ENCODE measurements around the gene RTF2.

RTF2 gene

GRCh38 chr20:56454754-56455153 lies 13.7 kb upstream of the RTF2 start:
- Histone ChIP-seq H3K4me1 (ENCODE audit: control insufficient read depth, insufficient read depth, low read length) (no peaks in the 10 kb centered on the region), H3K9me3 (replicated peaks; ENCODE audit: low read length) (no peaks in the 10 kb centered on the region), H3K9ac (ENCODE audit: low read depth, low read length) (no peak overlapping the region), H3K36me3 (ENCODE audit: insufficient read depth, low read length) (no peaks in the 10 kb centered on the region), H3K4me3 (ENCODE audit: low read length) (no peak overlapping the region), H3K4me2 (ENCODE audit: low read length) (no peak overlapping the region), H3K27me3 (ENCODE audit: control insufficient read depth, insufficient read depth, low read length) (no peaks in the 10 kb centered on the region)

GRCh38 chr20:56458206-56458821 lies 10.1 kb upstream of the RTF2 start:
- Histone ChIP-seq H3K4me3 (ENCODE audit: low read length) (no peak overlapping the region), H3K4me2 (ENCODE audit: low read length) (no peak overlapping the region), H3K27me3 (ENCODE audit: control insufficient read depth, insufficient read depth, low read length) (peaks cover 6% of the 10 kb centered on the region), H3K4me1 (ENCODE audit: control insufficient read depth, insufficient read depth, low read length) (no peaks in the 10 kb centered on the region), H3K9me3 (replicated peaks; ENCODE audit: low read length) (no peaks in the 10 kb centered on the region), H3K9ac (ENCODE audit: low read depth, low read length) (no peak overlapping the region), H3K36me3 (ENCODE audit: insufficient read depth, low read length) (no peaks in the 10 kb centered on the region)

- H3K4me1 ChIP-seq (ENCODE audit: control insufficient read depth, insufficient read depth, low read length): no peaks in the 10 kb centered on the region
Observed at GRCh38 chr20:56460459-56460858, 8.0 kb upstream of the RTF2 start.

GRCh38 chr20:56461576-56461975 lies 6.9 kb upstream of the RTF2 start:
- H3K4me1 ChIP-seq (ENCODE audit: control insufficient read depth, insufficient read depth, low read length): no peaks in the 10 kb centered on the region
- H3K9me3 ChIP-seq (replicated peaks; ENCODE audit: low read length): no peaks in the 10 kb centered on the region
- no peaks in the 10 kb centered on the region for H3K36me3 ChIP-seq (ENCODE audit: insufficient read depth, low read length)
- H3K9ac ChIP-seq (ENCODE audit: low read depth, low read length): no peak overlapping the region
- no peak overlapping the region for H3K4me2 ChIP-seq (ENCODE audit: low read length)
- peaks cover 6% of the 10 kb centered on the region for H3K27me3 ChIP-seq (ENCODE audit: control insufficient read depth, insufficient read depth, low read length)
- H3K4me3 ChIP-seq (ENCODE audit: low read length): no peak overlapping the region

More at GRCh38 chr20:56460459-56460858, 8.0 kb upstream of the RTF2 start:
- Histone ChIP-seq H3K36me3 (ENCODE audit: insufficient read depth, low read length) (no peaks in the 10 kb centered on the region), H3K4me3 (ENCODE audit: low read length) (no peak overlapping the region), H3K9me3 (replicated peaks; ENCODE audit: low read length) (no peaks in the 10 kb centered on the region), H3K27me3 (ENCODE audit: control insufficient read depth, insufficient read depth, low read length) (peaks cover 6% of the 10 kb centered on the region), H3K9ac (ENCODE audit: low read depth, low read length) (no peak overlapping the region), H3K4me2 (ENCODE audit: low read length) (no peak overlapping the region)

- Histone ChIP-seq H3K27me3 (ENCODE audit: control insufficient read depth, insufficient read depth, low read length) (peaks cover 6% of the 10 kb centered on the region), H3K4me3 (ENCODE audit: low read length) (no peak overlapping the region), H3K9me3 (replicated peaks; ENCODE audit: low read length) (no peaks in the 10 kb centered on the region), H3K4me2 (ENCODE audit: low read length) (no peak overlapping the region), H3K4me1 (ENCODE audit: control insufficient read depth, insufficient read depth, low read length) (peaks cover 6% of the 10 kb centered on the region), H3K9ac (ENCODE audit: low read depth, low read length) (no peak overlapping the region), H3K36me3 (ENCODE audit: insufficient read depth, low read length) (no peaks in the 10 kb centered on the region)
Observed at GRCh38 chr20:56463428-56463827, 5.0 kb upstream of the RTF2 start.

GRCh38 chr20:56465997-56466396 lies 2.4 kb upstream of the RTF2 start:
- Histone ChIP-seq H3K4me1 (ENCODE audit: control insufficient read depth, insufficient read depth, low read length) (peaks cover 13% of the 10 kb centered on the region), H3K9me3 (replicated peaks; ENCODE audit: low read length) (no peaks in the 10 kb centered on the region), H3K27me3 (ENCODE audit: control insufficient read depth, insufficient read depth, low read length) (peaks cover 6% of the 10 kb centered on the region), H3K9ac (ENCODE audit: low read depth, low read length) (no peak overlapping the region), H3K4me3 (ENCODE audit: low read length) (no peak overlapping the region), H3K36me3 (ENCODE audit: insufficient read depth, low read length) (peaks cover 6% of the 10 kb centered on the region), H3K4me2 (ENCODE audit: low read length) (no peak overlapping the region)

GRCh38 chr20:56467968-56468315 lies 485 bp upstream of the RTF2 start:
- Histone ChIP-seq H3K4me3 (ENCODE audit: low read length) (peak overlapping the region; percentile 82), H3K9me3 (replicated peaks; ENCODE audit: low read length) (no peaks in the 10 kb centered on the region), H3K9ac (ENCODE audit: low read depth, low read length) (peak overlapping the region; percentile 98), H3K4me2 (ENCODE audit: low read length) (peak overlapping the region; percentile 88), H3K4me1 (ENCODE audit: control insufficient read depth, insufficient read depth, low read length) (peaks cover 13% of the 10 kb centered on the region), H3K36me3 (ENCODE audit: insufficient read depth, low read length) (peaks cover 8% of the 10 kb centered on the region), H3K27me3 (ENCODE audit: control insufficient read depth, insufficient read depth, low read length) (no peaks in the 10 kb centered on the region)

GRCh38 chr20:56469077-56469449 lies 636 bp downstream of the RTF2 start:
- Histone ChIP-seq H3K27me3 (ENCODE audit: control insufficient read depth, insufficient read depth, low read length) (no peaks in the 10 kb centered on the region), H3K9ac (ENCODE audit: low read depth, low read length) (peak overlapping the region; percentile 98), H3K4me3 (ENCODE audit: low read length) (peak overlapping the region; percentile 82), H3K9me3 (replicated peaks; ENCODE audit: low read length) (no peaks in the 10 kb centered on the region), H3K4me1 (ENCODE audit: control insufficient read depth, insufficient read depth, low read length) (peaks cover 13% of the 10 kb centered on the region), H3K36me3 (ENCODE audit: insufficient read depth, low read length) (peaks cover 18% of the 10 kb centered on the region), H3K4me2 (ENCODE audit: low read length) (peak overlapping the region; percentile 96)

GRCh38 chr20:56483970-56484369 lies 15.5 kb downstream of the RTF2 start:
- Histone ChIP-seq H3K36me3 (ENCODE audit: insufficient read depth, low read length) (peaks cover 58% of the 10 kb centered on the region), H3K9ac (ENCODE audit: low read depth, low read length) (no peak overlapping the region), H3K27me3 (ENCODE audit: control insufficient read depth, insufficient read depth, low read length) (no peaks in the 10 kb centered on the region), H3K4me2 (ENCODE audit: low read length) (no peak overlapping the region), H3K4me3 (ENCODE audit: low read length) (no peak overlapping the region), H3K4me1 (ENCODE audit: control insufficient read depth, insufficient read depth, low read length) (no peaks in the 10 kb centered on the region), H3K9me3 (replicated peaks; ENCODE audit: low read length) (no peaks in the 10 kb centered on the region)

GRCh38 chr20:56487216-56487615 lies 18.8 kb downstream of the RTF2 start:
- H3K9me3 ChIP-seq (replicated peaks; ENCODE audit: low read length): no peaks in the 10 kb centered on the region
- H3K36me3 ChIP-seq (ENCODE audit: insufficient read depth, low read length): peaks cover 51% of the 10 kb centered on the region
- H3K4me2 ChIP-seq (ENCODE audit: low read length): no peak overlapping the region
- H3K4me1 ChIP-seq (ENCODE audit: control insufficient read depth, insufficient read depth, low read length): no peaks in the 10 kb centered on the region
- H3K9ac ChIP-seq (ENCODE audit: low read depth, low read length): no peak overlapping the region
- H3K4me3 ChIP-seq (ENCODE audit: low read length): no peak overlapping the region
- H3K27me3 ChIP-seq (ENCODE audit: control insufficient read depth, insufficient read depth, low read length): no peaks in the 10 kb centered on the region

- Histone ChIP-seq H3K4me2 (ENCODE audit: low read length) (no peak overlapping the region), H3K36me3 (ENCODE audit: insufficient read depth, low read length) (peaks cover 48% of the 10 kb centered on the region), H3K4me3 (ENCODE audit: low read length) (no peak overlapping the region), H3K4me1 (ENCODE audit: control insufficient read depth, insufficient read depth, low read length) (no peaks in the 10 kb centered on the region), H3K9ac (ENCODE audit: low read depth, low read length) (no peak overlapping the region), H3K9me3 (replicated peaks; ENCODE audit: low read length) (no peaks in the 10 kb centered on the region), H3K27me3 (ENCODE audit: control insufficient read depth, insufficient read depth, low read length) (no peaks in the 10 kb centered on the region)
Observed at GRCh38 chr20:56488566-56488965, 20.1 kb downstream of the RTF2 start.

GRCh38 chr20:56501116-56501515 lies 32.7 kb downstream of the RTF2 start:
- Histone ChIP-seq H3K27me3 (ENCODE audit: control insufficient read depth, insufficient read depth, low read length) (no peaks in the 10 kb centered on the region), H3K4me1 (ENCODE audit: control insufficient read depth, insufficient read depth, low read length) (no peaks in the 10 kb centered on the region), H3K9ac (ENCODE audit: low read depth, low read length) (no peak overlapping the region), H3K4me2 (ENCODE audit: low read length) (no peak overlapping the region), H3K9me3 (replicated peaks; ENCODE audit: low read length) (no peaks in the 10 kb centered on the region), H3K4me3 (ENCODE audit: low read length) (no peak overlapping the region), H3K36me3 (ENCODE audit: insufficient read depth, low read length) (peaks cover 18% of the 10 kb centered on the region)

All from skeletal muscle satellite cell (primary cell).